Sigmoid colon (tissue), 4 donors: ENCODE measurements around the gene ZNF407.
"Not testable (repeated sequence)": the region's sequence is repeated elsewhere in the genome, so short reads cannot be mapped to it uniquely, and the experiment has no call there.

ENCODE experiments used
- CTCF ChIP-seq, 4 experiments: fragments of 450-650 bp in 3 of 4; fragments of 200-600 bp in 1 of 4; IDR thresholded peaks; one replicate each; pipeline ENCODE4 v1.5.1; 2016 to 2019; ENCODE audit warnings: antibody characterized with exemption in 4 of 4, mild to moderate bottlenecking in 3 of 4, moderate library complexity in 2 of 4
- EP300 ChIP-seq, 4 donors: sonication (generic); formaldehyde crosslinking; IDR thresholded peaks; one replicate each; pipeline ENCODE4 v1.6.1; 2017; ENCODE audit warnings: antibody characterized with exemption in 4 of 4
- POLR2A ChIP-seq, 2 donors: fragments of 450-650 bp; IDR thresholded peaks; one replicate each; pipeline ENCODE4 v1.6.1; 2016; ENCODE audit warnings: antibody characterized with exemption in 2 of 2, mild to moderate bottlenecking in 2 of 2, moderate library complexity in 2 of 2
- POLR2AphosphoS5 ChIP-seq, 4 donors: sonication (generic); formaldehyde crosslinking; IDR thresholded peaks; one replicate each; pipeline ENCODE4 v1.6.1; 2017; ENCODE audit warnings: antibody characterized with exemption in 4 of 4

- TF ChIP-seq CTCF, POLR2A, POLR2AphosphoS5, EP300 (IDR thresholded peaks at IDR 0.05): not testable (repeated sequence)
These were observed 506.4 kb downstream of the ZNF407 start for GRCh38 chr18:75104029-75104428.
